Heart left ventricle (tissue), 16 donors: Measurements from ENCODE around the gene CAV2. TPM values are rescaled to one million over a fixed set of nuclear protein-coding genes. Genes with fewer than 3 reads are reported as not detected.

Experiments
- ATAC-seq, 4 donors: fragments of 200-7000 bp; cut with Tn5 transposase; one replicate each; pipeline ENCODE4 v1.9.1; 2020 to 2022; ENCODE audit warnings: moderate library complexity in 4 of 4, mild to moderate bottlenecking in 3 of 4, moderate number of reproducible peaks in 1 of 4
- DNase-seq, 5 donors: peaks; one replicate each; pipeline ENCODE4 v3.0.0-alpha.2; 2020
- H3K27ac ChIP-seq, 12 donors: fragments of 200-600 bp; sonication (generic) in 4 of 12; one replicate each; pipeline versions ENCODE4 v1.5.0 to v1.8.0; 2016 to 2022; ENCODE audit warnings: mild to moderate bottlenecking in 2 of 12
- H3K27me3 ChIP-seq, 9 donors: fragments of 200-600 bp; sonication (generic) in 2 of 9; one replicate each; pipeline versions ENCODE4 v1.5.1 to v1.8.0; 2016 to 2022; ENCODE audit warnings: mild to moderate bottlenecking in 3 of 9
- H3K36me3 ChIP-seq, 9 donors: fragments of 200-600 bp; sonication (generic) in 2 of 9; one replicate each; pipeline versions ENCODE4 v1.5.0 to v1.8.0; 2018 to 2022; ENCODE audit warnings: mild to moderate bottlenecking in 2 of 9
- H3K4me1 ChIP-seq, 12 donors: fragments of 200-600 bp; sonication (generic) in 4 of 12; one replicate each; pipeline versions ENCODE4 v1.5.0 to v1.8.0; 2016 to 2022; ENCODE audit warnings: mild to moderate bottlenecking in 3 of 12
- H3K4me3 ChIP-seq, 12 donors: fragments of 200-600 bp; sonication (generic) in 4 of 12; one replicate each; pipeline versions ENCODE4 v1.5.0 to v1.8.0; 2017 to 2022; ENCODE audit warnings: mild to moderate bottlenecking in 9 of 12, moderate library complexity in 4 of 12
- H3K9me3 ChIP-seq, 12 donors: fragments of 200-600 bp; sonication (generic) in 4 of 12; one replicate each; pipeline versions ENCODE4 v1.5.0 to v1.8.0; 2016 to 2022; ENCODE audit warnings: mild to moderate bottlenecking in 1 of 12
- CTCF ChIP-seq, 12 donors: fragments of 200-600 bp; sonication (generic) in 4 of 12; IDR thresholded peaks; one replicate each; pipeline versions ENCODE4 v1.5.0 to v1.8.0; 2018 to 2022; ENCODE audit warnings: antibody characterized with exemption in 12 of 12, mild to moderate bottlenecking in 5 of 12
- POLR2A ChIP-seq, 2 donors: fragments of 450-650 bp; IDR thresholded peaks; one replicate each; pipeline ENCODE4 v1.6.1; 2017; ENCODE audit warnings: antibody characterized with exemption in 2 of 2, mild to moderate bottlenecking in 2 of 2, moderate library complexity in 2 of 2
- WGBS, 4 donors: extraction: QIAGEN DNeasy Blood & Tissue Kit in 2 of 4; methylation state at CpG; one replicate each; pipeline versions ENCODE4 v1.1.5 to v1.1.7; 2013 to 2018; 5-methylcytosine and 5-hydroxymethylcytosine counted together
- intact Hi-C, 10 donors: fragments of 100-400 bp; cut with DNase I; formaldehyde crosslinking; loops; one replicate each; pipeline versions ENCODE4 v1.11.1 to v1.14.2; 2022
- polyA plus RNA-seq, 2 donors: library from polyadenylated mRNA; stranded (reverse); fragments of 200-250 nt; gene quantifications; one replicate each; pipeline ENCODE4 v1.2.3, GENCODE V29; 2013
- total RNA-seq, 9 donors: library from RNA; depleted of rRNA in 2 of 9; stranded (reverse); fragments of >200 nt in 2 of 9; fragmentation: NEBNext Ultra II Directional in 3 of 9; extraction: Animal tissue kit (Norgen Biotek cat#: 25700) in 3 of 9; gene quantifications; one replicate each; pipeline versions ENCODE4 v1.1.0 to v1.2.4, GENCODE V29; 2016 to 2023
- donor health status: ischemic (EF 13 %, LVEDD 7.1; RV severe dilation, severe dysfunction).
- donor health status: healthy with polysubstance abuse.
- donor health status: DM: no; HTN: yes; CAD: no.
- donor health status: DM: no; HTN: no; CAD: no.
- donor health status: ischemic (EF 25% LVEDD 6.9; RV normal size, moderate dysfunction).
- donor health status: ischemic (EF 25% LVEDD 5.7; RV mildly dilated, moderate dysfunction).
- donor health status: healthy.
- donor health status: DM: yes; HTN: yes; CAD: no.
- donor health status: ischemic (EF 35%, LVEDD 5.7; RV mildly dilated, moderate dysfunction).
- donor health status: nonischemic (EF 11% LVEDD 7.7; RV severe dilation, severe dysfunction).
- donor health status: DM: yes; HTN: yes; CAD: no.
- donor health status: PGD.
- donor health status: ischemic (EF 29% LVEDD 5.4; RV normal size, mild dysfunction).
- donor health status: nonischemic (EF 23%, LVEDD 6.1; RV moderate dilation, normal function).

The CAV2 gene
- total and polyA plus RNA-seq, 11 donors = 66.3 to 345 (median 236) TPM

GRCh38 chr7:116527521-116527920 lies 28.0 kb downstream of the CAV2 start:
- Histone ChIP-seq H3K27ac (peak overlapping the region; percentile 91 to 99 (median 98)), H3K36me3 (peaks cover 0 to 55% (median 8%) of the 10 kb centered on the region in 9 donors), H3K27me3 (peaks cover 0 to 24% (median 0%) of the 10 kb centered on the region in 9 donors), H3K9me3 (no peaks in the 10 kb centered on the region), H3K4me1 (peaks cover 5 to 71% (median 50%) of the 10 kb centered on the region in 12 donors), H3K4me3 (peak overlapping the region; percentile 70 to 92 (median 86))
- intact Hi-C loops = loop anchor here (2.0 to 10.0 kb wide), 19 partner anchors 45 to 335 kb away; partner anchors contain the start of gene CAPZA2 (in 1 of the 10)
- ATAC-seq = no peak
- 17 to 31% (median 20%) methylated on average over 3 of the region's 3 CpGs for WGBS, 4 donors
- no peak for TF ChIP-seq CTCF (IDR thresholded peaks at IDR 0.05)
- TF ChIP-seq POLR2A (IDR thresholded peaks at IDR 0.05) = no peak
- DNase-seq = no peak

- peak in 1 of 2 donors; percentile 34 for TF ChIP-seq POLR2A (IDR thresholded peaks at IDR 0.05)
- no peak for TF ChIP-seq CTCF (IDR thresholded peaks at IDR 0.05)
- peak in 3 of 4 donors; percentile 20 to 50 (median 38) for ATAC-seq
- Histone ChIP-seq H3K27me3 (peaks cover 0 to 24% (median 0%) of the 10 kb centered on the region in 9 donors), H3K36me3 (peaks cover 0 to 60% (median 8%) of the 10 kb centered on the region in 9 donors), H3K4me1 (peaks cover 3 to 73% (median 53%) of the 10 kb centered on the region in 12 donors), H3K4me3 (peak overlapping the region; percentile 70 to 92 (median 86)), H3K27ac (peak overlapping the region; percentile 91 to 99 (median 98)), H3K9me3 (no peaks in the 10 kb centered on the region)
- intact Hi-C loops = loop anchor here (1.0 to 10.0 kb wide), 18 partner anchors 32 to 334 kb away; partner anchors contain the start of gene CAPZA2 (in 1 of the 10)
- 11 to 18% (median 13%) methylated on average over 3 of the region's 3 CpGs for WGBS, 4 donors
- DNase-seq = peak; percentile 64 to 83 (median 68)
These were observed 28.7 kb downstream of the CAV2 start for GRCh38 chr7:116528008-116528789.

GRCh38 chr7:116529250-116529649 lies 29.7 kb downstream of the CAV2 start:
- Histone ChIP-seq H3K36me3 (peaks cover 0 to 67% (median 8%) of the 10 kb centered on the region in 9 donors), H3K4me1 (peaks cover 9 to 72% (median 55%) of the 10 kb centered on the region in 12 donors), H3K27me3 (peaks cover 0 to 18% (median 0%) of the 10 kb centered on the region in 9 donors), H3K27ac (peak overlapping the region in 10 of 12 donors; percentile 14 to 99 (median 98)), H3K4me3 (peak overlapping the region in 10 of 12 donors; percentile 8 to 90 (median 84)), H3K9me3 (no peaks in the 10 kb centered on the region)
- ATAC-seq = no peak
- 31 to 46% (median 35%) methylated on average over 1 of the region's 1 CpG for WGBS, 4 donors
- TF ChIP-seq POLR2A (IDR thresholded peaks at IDR 0.05) (no peak), CTCF (IDR thresholded peaks at IDR 0.05) (no peak)
- DNase-seq = no peak
- intact Hi-C loops = loop anchor here in 9 of 10 donors (2.0 to 10.0 kb wide), 17 partner anchors 43 to 333 kb away; partner anchors contain the start of gene CAPZA2 (in 1 of the 9)
